GM18507 (cell line): Measurements from ENCODE around the gene GGPS1.
"Not testable (repeated sequence)": the region's sequence is repeated elsewhere in the genome, so short reads cannot be mapped to it uniquely, and the experiment has no call there.

Experiments used
- DNase-seq: peaks from one replicate; pipeline ENCODE4 v3.0.0; 2011; ENCODE audit warnings: low read depth; ENCODE audit not compliant: insufficient read length; ENCODE audit errors: extremely low spot score
- FAIRE-seq: peaks from 2 replicates; lab custom pipeline; 2011; peaks lifted over from hg19 to GRCh38; lab: Jason Lieb, UNC

The GGPS1 gene

GRCh38 chr1:235328271-235329138, at the start of gene GGPS1:
Gene GGPS1, plus strand, starts transcription at chr1:235328570. Its CDS starts 6,695 bp downstream, at chr1:235335265.
- FAIRE-seq: peak; percentile 99

GRCh38 chr1:235278915-235279292, 49.5 kb upstream of the GGPS1 start:
- no peak for DNase-seq
- no peak for FAIRE-seq

More at GRCh38 chr1:235328271-235329138, at the start of gene GGPS1:
- DNase-seq: peak; percentile 54

GRCh38 chr1:235279694-235280093, 48.7 kb upstream of the GGPS1 start:
- FAIRE-seq: no peak

GRCh38 chr1:235280467-235280866, 47.9 kb upstream of the GGPS1 start:
- DNase-seq: no peak
- FAIRE-seq: no peak

More at GRCh38 chr1:235279694-235280093, 48.7 kb upstream of the GGPS1 start:
- no peak for DNase-seq

GRCh38 chr1:235283636-235284035, 44.7 kb upstream of the GGPS1 start:
- DNase-seq, FAIRE-seq: not testable (repeated sequence)

- FAIRE-seq (no peak), DNase-seq (no peak)
These were observed 44.1 kb upstream of the GGPS1 start for GRCh38 chr1:235284231-235284769.

- no peak for DNase-seq
- FAIRE-seq: no peak
These were observed 41.7 kb upstream of the GGPS1 start for GRCh38 chr1:235286667-235287066.

- no peak for DNase-seq
These were observed 41.0 kb upstream of the GGPS1 start for GRCh38 chr1:235287208-235287882.

GRCh38 chr1:235289859-235290739, 38.3 kb upstream of the GGPS1 start:
- no peak for DNase-seq
- FAIRE-seq: no peak

More at GRCh38 chr1:235287208-235287882, 41.0 kb upstream of the GGPS1 start:
- no peak for FAIRE-seq

- DNase-seq: no peak
- FAIRE-seq: no peak
These were observed 37.4 kb upstream of the GGPS1 start for GRCh38 chr1:235290740-235291502.

GRCh38 chr1:235291599-235292091, 36.7 kb upstream of the GGPS1 start:
- FAIRE-seq: no peak
- DNase-seq: no peak

- DNase-seq (no peak), FAIRE-seq (no peak)
These were observed 35.6 kb upstream of the GGPS1 start for GRCh38 chr1:235292790-235293189.

GRCh38 chr1:235293322-235293942, 34.9 kb upstream of the GGPS1 start:
- no peak for DNase-seq
- no peak for FAIRE-seq

GRCh38 chr1:235295902-235296350, 32.4 kb upstream of the GGPS1 start:
- no peak for DNase-seq
- FAIRE-seq: no peak

- FAIRE-seq (no peak), DNase-seq (no peak)
These were observed 31.6 kb upstream of the GGPS1 start for GRCh38 chr1:235296729-235297128.

GRCh38 chr1:235297579-235297978, 30.8 kb upstream of the GGPS1 start:
- FAIRE-seq: peak; percentile 73

GRCh38 chr1:235298758-235299157, 29.6 kb upstream of the GGPS1 start:
- FAIRE-seq: no peak
- no peak for DNase-seq

More at GRCh38 chr1:235297579-235297978, 30.8 kb upstream of the GGPS1 start:
- no peak for DNase-seq
